Measurements from ENCODE around the gene SPHK1.

Gene SPHK1

GRCh38 chr17:76434870-76435269, 50.5 kb downstream of the SPHK1 start:
- DNase-seq: no peak

DNA sequence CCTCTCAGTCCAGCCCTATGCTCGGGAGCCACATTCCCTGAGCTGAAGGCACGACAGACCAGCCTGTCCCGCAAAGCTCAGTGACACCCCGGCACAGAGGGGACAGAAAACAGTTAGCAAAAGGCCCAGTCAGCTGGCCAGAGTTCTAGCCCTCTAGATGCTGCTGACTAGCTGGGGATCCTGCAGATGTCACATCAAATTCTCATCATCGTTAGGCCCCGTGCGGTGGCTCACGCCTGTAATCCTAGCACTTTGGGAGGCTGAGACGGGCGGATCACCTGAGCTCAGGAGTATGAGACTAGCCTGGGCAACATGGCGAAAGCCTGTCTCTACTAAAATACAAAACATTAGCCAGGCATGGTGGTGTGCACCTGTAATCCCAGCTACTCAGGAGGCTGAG, 51.3 kb downstream of the SPHK1 start:
- DNase-seq: no peak
